ENCODE results near the gene FAM13A.

FAM13A gene

DNA sequence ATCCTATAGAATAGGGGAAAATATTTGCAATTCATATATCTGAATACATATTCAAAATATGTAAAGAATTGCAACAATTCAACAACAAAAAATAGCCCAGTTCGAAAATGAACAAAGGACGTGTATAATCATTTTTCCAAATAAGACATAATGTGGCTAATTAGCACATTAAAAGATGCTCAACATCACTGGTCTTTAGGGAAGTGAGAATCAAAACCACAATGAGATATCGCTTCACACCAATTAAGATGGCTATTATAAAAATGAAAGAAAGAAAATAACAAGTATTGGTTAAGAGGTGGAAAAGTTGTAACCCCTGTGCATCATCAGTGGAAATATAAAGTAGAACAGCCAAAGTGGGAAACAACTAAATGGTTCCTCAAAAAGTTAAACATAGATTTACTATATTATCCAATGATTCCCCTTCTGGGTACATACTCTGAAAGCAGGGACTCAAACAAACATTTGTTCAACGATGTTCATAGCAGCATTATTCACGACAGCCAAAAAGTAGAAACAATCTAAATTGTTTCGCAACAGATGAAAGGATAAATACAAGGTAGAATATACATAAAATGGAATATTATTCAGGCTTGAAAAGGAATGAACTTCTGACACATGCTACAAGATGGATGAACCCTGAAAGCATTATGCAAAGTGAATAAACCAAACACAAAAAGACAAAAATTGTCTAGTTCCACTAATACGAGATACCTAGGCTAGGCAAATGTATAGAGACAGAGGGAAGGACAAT lies 12.7 kb downstream of the FAM13A start:
- in situ Hi-C loops (cut with MboI; ENCODE audit: low sequenced_read_pairs): no loop called here

DNA sequence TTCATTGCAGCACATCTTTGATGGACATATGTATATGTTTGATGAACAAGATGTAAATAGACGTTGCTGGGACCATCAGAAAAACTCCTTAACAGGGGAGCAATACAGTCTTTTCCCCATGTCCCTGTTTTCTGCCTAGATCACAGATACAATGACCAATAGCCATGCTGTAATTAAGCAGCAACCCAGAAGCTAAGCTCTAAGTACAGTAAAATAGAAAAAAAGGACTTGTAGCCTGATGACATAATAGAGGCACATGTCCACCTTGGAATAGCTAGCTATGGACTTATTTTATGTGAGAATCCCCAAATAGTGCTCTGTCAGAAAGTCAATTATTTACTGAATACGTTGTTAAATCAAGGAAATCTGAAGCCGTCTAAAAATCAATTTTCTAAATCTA lies 14.9 kb downstream of the FAM13A start:
- in situ Hi-C loops (cut with MboI; ENCODE audit: low sequenced_read_pairs): no loop called here

DNA sequence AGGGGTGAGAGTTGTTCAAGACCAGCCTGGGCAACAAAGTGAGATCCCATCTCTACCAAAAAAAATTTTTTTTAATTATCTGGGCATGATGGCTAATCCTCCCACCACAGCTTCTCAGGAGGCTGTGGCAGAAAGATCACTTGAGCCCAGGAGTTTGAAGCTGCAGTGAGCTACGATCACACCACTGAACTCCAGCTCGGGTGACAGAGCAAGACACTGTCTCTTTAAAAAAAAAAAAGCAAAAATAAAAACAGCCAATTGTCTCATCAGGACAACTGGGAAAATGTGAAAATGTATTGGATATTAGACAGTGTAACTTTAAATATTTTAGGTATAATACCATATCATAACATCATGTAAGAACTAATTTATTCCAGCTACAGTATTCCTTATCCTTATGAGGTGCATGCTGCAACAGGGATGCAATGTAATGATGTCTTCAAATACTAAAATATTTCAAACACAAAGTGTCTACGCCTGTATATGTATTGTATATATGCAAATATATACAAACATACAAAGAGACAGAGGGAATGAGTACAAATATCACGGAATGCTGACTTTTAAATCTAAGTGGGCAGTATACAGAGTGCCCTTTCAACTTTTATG lies 17.2 kb downstream of the FAM13A start:
- in situ Hi-C loops (cut with MboI; ENCODE audit: low sequenced_read_pairs): loop anchor here (10.0 kb wide), 1 partner anchor 225 kb away; no protein-coding TSS in a partner anchor

DNA sequence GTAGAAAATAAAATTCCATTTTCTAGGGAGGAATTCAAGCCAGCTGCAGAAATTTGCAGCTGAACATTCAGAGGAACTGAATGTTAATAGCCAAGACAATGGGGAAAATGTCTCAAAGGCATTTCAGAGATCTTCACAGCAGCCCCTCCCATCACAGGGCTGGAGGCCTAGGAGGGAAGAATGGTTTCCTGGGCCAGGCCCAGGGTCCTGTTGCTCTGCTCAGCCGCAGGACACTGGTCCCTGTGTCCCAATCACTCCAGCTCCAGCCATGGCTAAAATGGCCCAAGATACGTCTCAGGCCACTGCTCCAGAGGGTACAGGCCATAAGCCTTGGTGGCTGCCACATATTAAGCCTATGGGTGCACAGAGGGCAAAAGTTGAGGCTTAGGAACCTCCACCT lies 20.4 kb downstream of the FAM13A start:
- in situ Hi-C loops (cut with MboI; ENCODE audit: low sequenced_read_pairs): loop anchor here (10.0 kb wide), 1 partner anchor 222 kb away; no protein-coding TSS in a partner anchor

DNA sequence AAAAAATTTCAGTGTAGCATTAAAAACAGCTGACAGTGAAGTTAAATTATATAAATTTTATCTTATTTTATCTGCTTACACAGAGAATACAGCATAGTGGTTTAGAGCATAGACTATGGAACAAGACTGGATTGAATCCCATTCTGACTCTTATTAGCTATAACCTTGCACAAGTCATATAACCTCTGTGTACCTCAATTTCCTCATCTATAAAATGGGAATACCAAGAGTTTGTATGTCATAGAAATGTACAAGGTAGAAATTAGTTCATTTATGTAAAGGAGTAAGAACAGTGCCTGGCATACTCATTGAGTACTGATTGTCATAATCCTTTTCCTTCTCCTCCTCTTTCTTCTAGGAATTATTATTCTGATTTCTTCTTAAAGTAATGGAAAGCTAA lies 25.7 kb downstream of the FAM13A start:
- in situ Hi-C loops (cut with MboI; ENCODE audit: low sequenced_read_pairs): loop anchor here (10.0 kb wide), 1 partner anchor 216 kb away; no protein-coding TSS in a partner anchor

DNA sequence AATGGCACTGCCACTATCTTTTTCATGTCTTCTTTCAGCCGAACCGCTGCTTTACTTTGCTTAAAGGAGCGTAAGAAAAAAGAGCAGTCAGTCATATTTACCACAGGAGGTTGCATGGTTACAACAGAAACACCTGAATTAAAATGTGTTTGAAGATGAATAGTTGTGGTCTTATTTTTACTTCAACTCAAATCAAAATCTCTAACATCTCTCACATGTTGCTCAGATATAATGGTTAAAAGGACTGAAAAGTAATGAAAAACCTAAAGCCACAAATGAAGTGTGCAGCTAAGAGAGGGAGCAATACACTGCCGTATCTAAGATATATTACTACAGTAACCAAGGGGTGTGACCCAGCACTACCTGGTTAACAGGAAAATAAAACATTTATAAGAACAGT lies 27.4 kb downstream of the FAM13A start:
- in situ Hi-C loops (cut with MboI; ENCODE audit: low sequenced_read_pairs): no loop called here

DNA sequence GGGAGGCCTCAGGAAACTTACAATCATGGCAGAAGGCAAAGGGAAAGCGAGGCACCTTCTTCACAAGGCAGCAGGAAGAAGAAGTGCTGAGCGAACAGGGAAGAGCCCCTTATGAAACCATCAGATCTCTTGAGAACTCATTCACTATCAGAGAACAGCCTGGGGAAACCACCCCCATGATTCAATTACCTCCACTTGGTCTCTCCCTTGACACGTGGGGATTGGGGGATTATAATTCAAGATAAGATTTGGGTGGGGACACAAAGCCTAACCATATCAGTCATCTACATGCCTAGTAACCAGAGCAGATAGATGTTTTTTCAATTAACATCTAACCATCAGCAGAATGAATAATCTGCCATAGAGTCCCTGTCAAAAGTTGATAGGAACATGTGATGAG lies 30.4 kb downstream of the FAM13A start:
- in situ Hi-C loops (cut with MboI; ENCODE audit: low sequenced_read_pairs): no loop called here

DNA sequence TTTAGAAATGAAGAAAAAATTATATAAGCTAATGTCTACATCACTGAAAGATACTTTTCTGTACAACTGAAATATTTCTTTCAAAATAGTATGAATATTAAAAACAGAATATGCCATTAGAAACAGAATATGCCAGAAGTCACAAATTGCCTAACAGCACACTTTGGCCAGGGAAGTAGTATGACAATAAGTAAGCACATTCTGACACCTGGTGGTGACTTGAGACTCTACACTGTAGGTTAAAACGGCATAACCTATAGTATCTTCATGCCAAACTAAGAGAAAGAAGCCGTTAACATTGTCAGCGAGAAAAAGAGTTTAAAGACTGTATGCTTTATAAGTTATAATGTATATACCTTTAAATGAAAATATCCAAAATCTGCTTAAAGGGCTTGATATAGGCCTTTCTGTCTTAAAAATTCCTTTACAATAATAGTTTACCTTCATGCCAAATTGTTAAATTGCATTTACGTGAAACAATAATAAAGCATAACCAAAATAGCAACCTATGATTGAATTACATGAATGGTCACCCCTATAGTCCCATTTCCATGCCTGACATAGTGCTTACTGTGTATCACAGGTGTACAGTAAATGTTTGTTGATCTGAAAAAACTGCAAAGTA lies 32.8 kb downstream of the FAM13A start:
- in situ Hi-C loops (cut with MboI; ENCODE audit: low sequenced_read_pairs): loop anchor here (25.0 kb wide), 1 partner anchor 487 kb away; no protein-coding TSS in a partner anchor

DNA sequence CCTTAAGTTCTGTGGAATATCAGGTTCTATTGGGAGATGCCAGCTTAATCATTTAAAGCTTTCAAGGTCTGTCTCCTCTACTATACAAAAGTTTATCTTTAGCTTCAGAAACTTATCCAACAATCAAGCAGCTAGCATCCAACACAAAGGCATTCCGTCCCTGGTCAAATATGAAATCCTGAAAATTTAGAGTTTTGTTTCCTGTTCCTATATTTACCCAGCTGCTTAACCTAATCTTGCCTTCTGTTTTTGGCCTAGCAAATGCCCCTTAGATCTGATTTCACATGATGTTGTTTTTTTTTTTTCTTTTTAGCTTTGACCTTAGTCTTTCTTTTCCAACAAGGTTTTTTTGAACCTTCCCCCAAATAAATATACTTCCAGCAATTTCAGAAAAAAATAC lies 33.8 kb downstream of the FAM13A start:
- in situ Hi-C loops (cut with MboI; ENCODE audit: low sequenced_read_pairs): loop anchor here (25.0 kb wide), 1 partner anchor 486 kb away; no protein-coding TSS in a partner anchor

DNA sequence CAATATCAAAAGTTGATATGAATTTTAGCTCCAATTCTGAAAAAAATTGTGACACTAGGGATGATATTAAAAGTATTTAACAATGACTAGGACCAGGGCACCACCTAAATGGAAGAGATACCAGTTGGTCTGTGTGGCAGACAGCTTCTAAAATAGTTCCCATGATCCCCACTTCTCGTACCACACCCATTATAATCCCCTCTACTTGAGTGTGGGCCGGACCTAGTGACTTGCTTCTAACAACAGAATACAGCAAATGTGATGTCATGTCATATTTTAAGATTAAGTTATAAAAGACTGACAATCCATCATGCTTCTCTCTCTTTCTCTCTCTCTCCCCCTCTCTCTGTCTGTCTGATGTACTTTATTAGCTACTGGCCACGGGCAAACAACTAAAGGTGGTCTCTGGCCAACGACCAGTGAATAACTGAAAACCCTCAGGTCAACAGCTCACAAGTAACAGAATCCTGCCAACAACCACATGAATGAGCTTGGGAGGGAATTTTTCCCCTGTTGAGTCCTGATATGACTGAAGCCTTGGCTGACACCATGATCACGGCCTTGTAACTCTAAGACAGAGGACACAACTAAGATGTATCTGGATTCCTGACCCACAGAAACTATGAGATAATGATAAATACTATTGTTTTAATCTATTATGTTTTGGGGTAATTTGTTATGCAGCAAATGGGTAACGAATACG lies 34.4 kb downstream of the FAM13A start:
- in situ Hi-C loops (cut with MboI; ENCODE audit: low sequenced_read_pairs): loop anchor here (25.0 kb wide), 1 partner anchor 485 kb away; no protein-coding TSS in a partner anchor

DNA sequence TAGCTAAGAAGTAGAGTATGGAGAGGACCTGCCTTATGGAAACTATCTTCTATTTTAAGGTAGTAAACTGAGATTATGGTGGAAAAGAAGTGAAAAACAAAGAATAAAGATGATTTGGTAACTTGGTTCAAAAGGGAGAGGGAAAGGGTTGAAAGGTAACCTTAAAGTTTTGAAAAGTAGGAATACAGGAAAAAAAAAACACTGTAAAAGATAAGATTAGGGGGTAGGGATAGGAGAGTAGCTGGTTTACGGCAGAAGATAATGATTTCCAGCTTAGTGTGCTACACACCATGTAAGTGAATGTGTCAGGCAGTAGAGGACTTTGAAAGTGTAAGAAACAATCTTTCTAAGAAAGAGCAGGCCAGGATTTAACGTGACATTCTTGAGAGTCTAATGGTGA lies 35.3 kb downstream of the FAM13A start:
- in situ Hi-C loops (cut with MboI; ENCODE audit: low sequenced_read_pairs): loop anchor here (25.0 kb wide), 1 partner anchor 484 kb away; no protein-coding TSS in a partner anchor

DNA sequence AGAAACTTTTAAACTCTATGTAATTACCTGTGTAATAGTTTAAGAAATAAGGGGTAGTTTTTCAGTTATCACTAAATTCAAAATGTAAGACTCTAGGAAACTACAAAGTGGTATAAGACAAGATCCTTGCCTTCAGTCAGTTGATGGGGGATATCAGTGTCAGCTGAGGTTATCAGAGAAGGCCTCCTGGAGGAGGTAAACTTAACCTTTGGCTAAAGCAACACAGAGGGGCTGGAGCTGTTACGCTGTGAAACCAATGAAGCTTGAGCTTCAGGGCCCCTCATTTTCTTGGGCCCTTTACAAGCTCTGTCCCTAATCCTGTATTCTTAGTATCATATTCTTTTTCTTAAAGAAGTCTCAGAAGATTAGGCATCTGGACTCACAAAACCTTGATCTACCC lies 35.9 kb downstream of the FAM13A start:
- in situ Hi-C loops (cut with MboI; ENCODE audit: low sequenced_read_pairs): loop anchor here (25.0 kb wide), 1 partner anchor 484 kb away; no protein-coding TSS in a partner anchor

DNA sequence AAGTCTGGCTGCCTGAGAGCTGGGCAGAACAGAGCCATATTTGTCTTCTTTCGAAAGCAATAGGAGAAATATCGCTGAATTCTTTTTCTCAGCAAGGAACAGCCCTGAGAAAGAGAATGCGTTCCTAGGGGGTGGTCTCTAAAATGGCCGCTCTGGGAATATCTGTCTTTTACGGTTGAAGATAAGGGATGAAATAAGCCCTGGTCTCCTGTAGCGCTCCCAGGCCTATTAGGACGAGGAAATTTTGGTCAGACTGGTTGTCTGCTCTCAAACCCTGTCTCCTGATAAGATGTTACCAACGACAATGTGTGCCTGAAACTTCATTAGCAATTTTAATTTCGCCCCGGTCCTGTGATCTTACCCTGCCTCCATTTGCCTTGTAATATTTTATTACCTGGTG lies 42.1 kb downstream of the FAM13A start:
- in situ Hi-C loops (cut with MboI; ENCODE audit: low sequenced_read_pairs): loop anchor here (25.0 kb wide), 1 partner anchor 478 kb away; no protein-coding TSS in a partner anchor

DNA sequence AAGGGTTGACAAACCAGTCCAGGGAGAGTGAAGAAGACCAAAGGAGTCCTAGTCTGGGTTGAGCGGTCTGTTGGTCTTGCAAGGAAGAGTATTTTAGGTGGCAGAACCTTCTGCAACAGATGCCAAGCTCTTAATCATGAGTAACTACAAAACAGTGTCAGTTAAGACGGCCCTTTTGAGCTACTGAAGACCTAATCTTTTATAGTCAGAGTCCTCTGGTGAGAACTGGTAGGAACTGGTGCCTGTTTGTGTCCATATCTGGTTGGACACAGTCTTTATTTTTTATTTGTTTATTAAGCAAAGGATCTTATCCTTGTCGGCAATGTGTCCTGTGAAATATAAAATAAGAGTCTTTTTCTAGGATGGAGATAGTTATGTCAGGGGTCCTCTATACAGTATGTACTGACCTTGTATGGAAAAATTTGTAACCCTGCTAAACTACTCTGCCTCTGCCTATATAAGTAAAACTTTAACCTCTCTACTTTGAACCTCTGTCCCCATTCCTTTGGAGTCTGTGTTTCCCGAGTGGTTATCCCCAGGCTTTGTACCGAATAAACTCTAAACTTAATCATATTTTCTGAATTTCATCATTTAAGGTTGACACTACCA lies 47.1 kb downstream of the FAM13A start:
- in situ Hi-C loops (cut with MboI; ENCODE audit: low sequenced_read_pairs): loop anchor here (25.0 kb wide), 1 partner anchor 473 kb away; no protein-coding TSS in a partner anchor

DNA sequence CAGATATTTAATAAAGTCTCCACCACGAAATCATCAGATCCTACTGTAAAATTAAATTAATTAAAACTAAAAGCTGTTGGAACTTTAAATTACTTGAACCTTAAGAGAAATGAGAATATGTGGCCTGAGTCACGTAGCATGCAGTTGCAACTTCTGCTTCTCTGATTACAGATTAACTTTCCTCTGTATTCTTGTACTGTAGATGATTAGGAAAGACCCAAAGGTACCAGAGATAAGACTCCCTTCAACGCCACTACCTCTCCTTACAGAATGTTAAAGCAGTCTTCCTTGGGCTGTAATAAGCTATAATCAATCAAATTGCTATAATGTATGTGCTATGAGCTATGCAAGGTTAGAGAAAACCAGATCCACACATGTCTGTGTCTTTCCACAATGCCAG lies 47.9 kb downstream of the FAM13A start:
- in situ Hi-C loops (cut with MboI; ENCODE audit: low sequenced_read_pairs): loop anchor here (25.0 kb wide), 1 partner anchor 472 kb away; no protein-coding TSS in a partner anchor

DNA sequence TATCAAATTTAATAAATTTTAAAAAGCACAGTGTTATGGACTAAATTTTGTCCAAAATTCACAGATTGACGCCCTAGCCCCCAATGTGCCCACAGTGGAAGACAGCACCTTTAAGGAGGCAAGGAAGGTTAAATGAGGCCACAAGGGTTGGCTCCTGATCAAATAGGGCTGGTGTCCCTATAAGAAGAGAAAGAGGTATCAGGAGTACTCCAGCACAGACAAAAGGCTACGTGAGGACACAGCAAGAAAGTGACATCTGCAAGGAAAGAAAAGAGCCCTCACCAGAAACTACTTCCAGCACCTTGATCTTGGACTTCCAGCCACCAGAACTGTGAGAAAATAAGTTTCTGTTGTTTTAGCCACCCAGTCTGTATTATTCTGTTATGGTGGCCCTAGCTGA lies 48.8 kb downstream of the FAM13A start:
- in situ Hi-C loops (cut with MboI; ENCODE audit: low sequenced_read_pairs): loop anchor here (25.0 kb wide), 1 partner anchor 471 kb away; no protein-coding TSS in a partner anchor

DNA sequence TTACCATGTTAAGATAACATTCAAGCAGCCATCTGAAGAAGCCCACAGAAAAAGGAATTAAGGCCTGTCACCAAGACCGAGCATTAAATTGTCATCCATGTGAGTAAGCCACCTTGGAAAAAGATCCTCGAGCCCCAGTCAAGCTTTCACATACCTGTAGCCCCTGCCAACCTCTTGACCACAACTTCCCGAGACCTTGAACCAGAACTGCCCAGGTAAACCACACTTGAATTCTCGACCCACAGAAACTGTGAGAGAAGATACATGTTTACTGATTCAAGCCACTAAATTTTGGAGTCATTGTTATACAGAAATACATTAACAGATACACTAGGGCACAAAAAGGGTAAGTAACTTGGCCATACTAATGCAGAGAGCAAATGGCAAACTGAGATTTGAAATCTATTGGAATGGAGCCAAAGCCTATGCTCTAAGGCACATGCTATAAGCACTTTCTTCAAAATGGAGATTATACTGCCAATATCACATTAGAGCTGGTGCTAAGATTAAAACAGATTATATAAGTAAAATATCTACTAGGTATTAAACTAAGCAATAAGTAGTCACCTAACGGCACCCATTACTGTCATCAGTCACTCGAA lies 49.5 kb downstream of the FAM13A start:
- in situ Hi-C loops (cut with MboI; ENCODE audit: low sequenced_read_pairs): loop anchor here (25.0 kb wide), 1 partner anchor 470 kb away; no protein-coding TSS in a partner anchor

DNA sequence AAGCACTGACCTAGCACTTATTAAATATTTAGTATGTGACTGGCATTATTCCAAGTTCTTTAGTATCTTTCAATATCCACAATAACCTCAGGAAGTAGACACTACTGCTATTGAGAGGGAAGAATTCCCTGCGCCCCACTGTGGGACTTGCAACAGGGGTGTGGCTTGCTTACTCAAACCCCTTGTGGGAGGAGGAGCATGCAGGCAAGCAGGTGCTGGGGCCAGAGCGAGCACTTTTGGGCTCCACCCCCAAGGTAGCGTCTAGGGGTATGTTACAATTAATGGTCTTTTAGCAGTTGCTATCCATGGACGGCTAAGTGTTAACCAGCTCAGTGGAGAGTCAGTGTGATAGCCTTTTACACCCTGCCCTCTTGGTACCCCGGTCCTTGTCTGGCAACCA lies 50.7 kb downstream of the FAM13A start:
- in situ Hi-C loops (cut with MboI; ENCODE audit: low sequenced_read_pairs): loop anchor here (25.0 kb wide), 1 partner anchor 469 kb away; no protein-coding TSS in a partner anchor

DNA sequence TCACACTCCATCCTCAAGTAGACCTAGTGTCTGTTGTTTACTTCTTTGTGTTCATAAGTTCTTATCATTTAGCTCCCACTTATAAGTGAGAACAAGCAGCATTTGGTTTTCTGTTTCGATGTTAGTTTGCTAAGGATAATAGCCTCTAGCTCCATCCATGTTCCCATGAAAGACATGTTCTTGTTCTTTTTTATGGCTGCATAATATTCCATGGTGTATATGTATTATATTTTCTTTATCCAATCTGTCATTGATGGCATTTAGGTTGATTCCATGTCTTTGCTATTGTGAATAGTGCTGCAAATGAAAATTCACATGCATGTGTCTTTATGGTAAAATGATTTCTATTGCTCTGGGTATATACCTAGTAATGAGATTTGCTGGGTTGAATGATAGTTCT lies 51.9 kb downstream of the FAM13A start:
- in situ Hi-C loops (cut with MboI; ENCODE audit: low sequenced_read_pairs): loop anchor here (25.0 kb wide), 1 partner anchor 468 kb away; no protein-coding TSS in a partner anchor
